ENCODE data around the gene PROSER2.
A peak's percentile ranks its signal among the peaks of the same experiment; 100 is the strongest.

The PROSER2 gene, protein sequence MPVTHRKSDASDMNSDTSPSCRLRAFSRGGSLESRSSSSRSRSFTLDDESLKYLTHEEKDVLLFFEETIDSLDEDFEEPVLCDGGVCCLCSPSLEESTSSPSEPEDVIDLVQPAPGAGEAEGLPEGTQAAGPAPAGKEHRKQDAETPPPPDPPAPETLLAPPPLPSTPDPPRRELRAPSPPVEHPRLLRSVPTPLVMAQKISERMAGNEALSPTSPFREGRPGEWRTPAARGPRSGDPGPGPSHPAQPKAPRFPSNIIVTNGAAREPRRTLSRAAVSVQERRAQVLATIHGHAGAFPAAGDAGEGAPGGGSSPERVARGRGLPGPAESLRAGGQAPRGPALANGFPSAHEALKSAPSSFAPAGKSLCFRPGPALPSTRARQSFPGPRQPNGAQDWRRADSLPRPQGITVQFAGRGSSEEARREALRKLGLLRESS

GRCh38 chr10:11823122-11823988 is at the start of gene PROSER2:
TSS of gene PROSER2 (plus strand) at chr10:11823356. CDS start at chr10:11852078, 28,722 bp downstream.
- no peak for DNase-seq

DNA sequence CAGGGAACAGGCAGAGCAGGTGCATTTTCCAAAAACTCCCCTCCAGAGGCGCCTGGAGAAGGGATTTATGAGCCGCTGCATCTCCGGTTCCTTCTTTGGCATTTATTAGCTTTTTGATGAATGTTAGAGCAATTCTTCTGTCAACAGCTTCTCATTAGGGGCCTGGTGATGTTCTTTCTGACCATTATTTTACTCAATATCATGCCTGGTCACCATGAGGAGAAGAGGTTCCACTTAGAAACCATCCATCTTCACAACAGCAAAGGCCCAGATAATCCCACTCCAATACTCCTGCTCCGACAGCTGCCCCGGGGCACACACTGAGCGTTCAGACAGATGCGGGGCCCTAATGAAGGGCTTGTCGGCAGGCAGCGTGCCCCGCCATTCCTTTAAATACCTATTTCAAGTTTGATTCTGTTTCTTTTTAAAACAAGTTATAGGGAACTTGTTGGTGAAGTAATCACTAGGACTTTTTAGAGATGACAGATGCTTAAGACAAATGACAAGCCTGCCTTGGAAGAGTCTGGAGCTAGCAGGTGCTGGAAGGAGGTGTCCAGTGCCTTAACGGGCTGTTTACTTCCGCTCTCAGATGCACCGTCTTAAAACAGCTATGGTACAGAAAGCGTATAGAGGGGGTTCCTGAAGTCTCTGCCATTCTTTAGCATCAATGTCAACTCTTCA is 49.3 kb upstream of the PROSER2 start:
- DNase-seq = no peak

GRCh38 chr10:11775412-11775811 is 47.7 kb upstream of the PROSER2 start:
- DNase-seq = no peak

DNA sequence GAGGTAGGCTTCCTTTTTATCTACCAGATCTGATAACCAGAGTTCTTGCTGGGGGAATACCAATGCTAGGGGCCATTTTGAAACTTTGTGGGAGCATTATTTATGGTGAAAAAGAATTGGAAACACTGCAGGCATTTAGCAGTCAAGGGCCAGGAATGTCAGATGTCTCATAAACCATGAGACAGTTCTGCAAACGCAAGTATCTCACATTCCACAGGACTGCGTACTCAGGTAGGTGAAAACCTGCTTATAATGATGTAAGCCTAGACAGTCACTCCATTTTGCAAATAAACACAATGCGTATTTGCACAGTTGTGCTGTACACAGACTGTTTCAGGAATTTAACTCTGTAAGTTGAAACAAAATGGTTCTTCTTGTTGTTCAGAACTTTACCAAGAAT is 47.1 kb upstream of the PROSER2 start:
- no peak for DNase-seq

DNA sequence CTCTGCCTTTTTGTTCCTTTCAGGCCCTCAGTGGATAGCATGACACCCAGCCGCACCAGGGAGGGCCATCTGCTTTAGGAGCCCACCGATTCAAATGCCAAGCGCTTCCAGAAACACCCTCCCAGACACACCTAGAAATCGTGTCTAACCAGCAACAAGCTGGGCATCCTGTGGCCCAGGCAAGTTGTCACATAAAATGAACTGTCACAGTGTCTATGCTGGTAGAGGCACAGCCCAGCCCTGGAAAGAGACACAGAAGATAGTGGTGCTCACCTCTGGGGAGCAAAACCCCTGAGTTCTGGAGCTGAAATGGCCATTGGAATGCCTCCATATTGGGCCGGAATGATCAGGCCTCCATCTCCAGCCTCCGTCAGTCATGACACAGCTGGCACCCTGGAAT is 42.0 kb upstream of the PROSER2 start:
- no peak for DNase-seq

DNA sequence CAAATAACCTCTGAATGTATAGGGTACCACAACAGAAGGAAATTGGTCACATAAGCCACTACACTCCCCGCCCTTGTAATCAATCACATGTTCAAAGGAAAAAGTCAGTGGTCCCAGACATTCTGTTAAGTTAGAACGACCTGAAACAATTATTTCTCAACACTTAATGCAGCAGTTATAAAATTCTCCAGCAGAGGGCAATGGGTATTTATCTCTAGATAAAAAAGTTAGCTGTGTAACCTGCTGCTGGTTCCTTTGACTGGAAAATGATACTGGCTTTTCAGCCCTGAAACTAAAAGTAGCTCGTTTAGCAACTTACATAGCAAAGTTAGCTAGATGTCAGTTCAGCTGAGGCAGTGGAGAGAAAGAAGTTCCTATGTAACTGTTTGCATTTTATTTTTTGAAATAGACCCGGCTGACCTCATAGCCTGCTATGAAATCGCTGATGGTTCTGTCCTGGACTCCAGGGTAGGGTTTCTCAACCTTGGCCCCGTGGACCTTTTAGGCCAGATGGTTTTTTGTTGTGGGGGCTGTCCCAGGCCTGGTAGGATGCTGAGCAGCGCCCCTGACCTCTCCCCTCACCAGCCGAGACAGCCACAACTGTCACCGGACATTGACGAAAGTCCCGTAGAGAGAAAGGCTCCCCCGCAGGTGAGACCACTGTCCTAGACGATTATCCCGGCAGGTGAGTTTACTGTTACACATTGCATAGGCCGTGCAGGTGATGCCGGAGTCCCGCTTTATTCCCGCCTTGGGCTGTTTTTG is 40.2 kb upstream of the PROSER2 start:
- DNase-seq = peak; percentile 48

- DNase-seq = no peak
These were observed 39.6 kb upstream of the PROSER2 start for GRCh38 chr10:11783558-11783865.

DNA sequence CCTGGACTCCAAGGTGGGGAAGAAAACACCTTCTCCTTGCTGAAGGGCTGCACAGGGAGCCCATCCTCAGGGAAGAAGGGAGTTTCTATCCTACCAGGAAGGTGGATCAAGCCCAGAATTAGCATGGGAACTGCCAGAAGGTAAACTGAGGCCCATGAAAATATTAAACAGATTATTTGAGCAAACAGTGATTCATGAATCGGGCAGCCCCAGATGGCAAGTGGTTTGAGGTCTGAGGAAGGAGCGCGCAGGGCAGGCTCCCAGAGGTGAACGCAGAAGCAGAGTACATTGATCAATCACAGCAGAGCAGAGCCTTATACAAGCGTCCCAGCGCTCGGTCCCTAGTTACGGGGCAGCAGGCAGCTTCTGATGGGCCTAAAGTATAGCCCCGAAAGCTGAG is 35.8 kb upstream of the PROSER2 start:
- DNase-seq = no peak

- no peak for DNase-seq
These were observed 35.3 kb upstream of the PROSER2 start for GRCh38 chr10:11787846-11788245.

GRCh38 chr10:11789306-11789705 is 33.9 kb upstream of the PROSER2 start:
- no peak for DNase-seq

- no peak for DNase-seq
These were observed 33.2 kb upstream of the PROSER2 start for GRCh38 chr10:11789956-11790355.

GRCh38 chr10:11793762-11794479 is 29.2 kb upstream of the PROSER2 start:
- no peak for DNase-seq

DNA sequence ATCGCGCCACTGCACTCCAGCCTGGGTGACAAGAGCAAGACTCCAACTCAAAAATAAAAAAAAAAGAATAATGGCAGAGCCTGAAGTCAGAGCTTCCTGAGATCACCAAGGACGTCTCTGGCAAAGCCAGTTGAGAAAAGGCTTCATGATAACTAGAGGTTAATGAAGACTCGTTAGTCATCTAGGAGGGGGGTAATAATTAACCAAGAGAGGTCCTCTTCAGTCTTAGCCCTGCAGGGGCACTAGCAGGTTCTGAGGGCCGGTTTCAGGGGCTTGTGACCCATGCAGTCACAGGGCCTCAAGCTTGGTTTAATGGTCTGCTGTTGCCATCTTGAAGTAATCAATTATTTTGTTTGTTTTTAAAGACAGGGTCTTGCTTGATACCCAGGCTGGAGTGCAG is 28.6 kb upstream of the PROSER2 start:
- DNase-seq = no peak

DNA sequence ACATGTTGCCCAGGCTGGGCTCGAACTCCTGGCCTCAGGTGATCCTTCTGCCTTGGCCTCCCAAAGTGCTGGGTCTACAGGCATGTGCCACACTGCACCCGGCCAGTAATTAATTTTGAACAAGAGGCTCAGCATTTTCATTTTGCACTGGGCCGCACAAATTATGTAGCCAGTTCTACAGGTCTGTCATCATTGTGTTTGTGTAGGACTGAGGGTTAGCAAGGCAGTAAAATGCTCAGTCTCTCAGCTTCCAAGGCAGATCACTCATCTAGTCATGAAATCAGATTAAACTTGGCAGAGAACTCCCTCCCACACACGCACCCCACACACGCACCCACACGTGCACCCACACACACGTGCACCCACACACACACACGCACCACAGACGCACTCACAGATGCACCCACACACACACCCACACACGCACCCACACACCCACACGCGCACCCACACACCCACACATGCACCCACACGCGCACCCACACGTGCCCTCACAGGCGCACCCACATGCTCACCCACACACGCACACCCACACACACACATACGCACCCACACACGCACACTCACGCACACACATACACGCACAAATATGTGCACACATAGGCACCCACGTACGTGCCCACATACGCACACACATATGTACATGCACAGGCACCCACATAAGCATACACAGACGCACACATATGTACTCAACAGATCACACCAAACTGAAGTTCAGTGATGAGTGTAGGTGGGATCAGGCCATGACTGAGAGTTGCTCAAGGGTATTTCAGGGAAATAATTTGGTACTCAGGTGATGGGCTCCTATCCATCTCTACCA is 27.8 kb upstream of the PROSER2 start:
- no peak for DNase-seq

GRCh38 chr10:11796474-11796873 is 26.7 kb upstream of the PROSER2 start:
- no peak for DNase-seq

DNA sequence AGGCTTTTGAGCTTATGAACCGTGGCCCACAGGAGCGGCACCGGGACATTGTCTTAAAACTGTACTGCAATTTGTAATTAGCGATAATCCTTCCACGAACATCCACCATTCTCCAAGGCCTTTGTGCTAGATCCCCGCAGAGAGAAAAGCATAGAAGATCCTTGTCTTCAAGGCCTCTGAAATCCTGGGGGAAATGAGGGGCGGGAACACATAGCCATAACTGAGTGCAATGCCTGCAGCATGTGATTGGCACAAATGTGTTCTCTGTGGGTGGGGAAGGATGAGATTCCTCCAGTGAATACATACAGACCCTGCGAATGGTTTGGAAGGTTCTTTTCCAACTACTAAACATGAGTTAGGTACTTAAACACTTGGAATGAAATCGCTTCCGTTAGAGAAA is 25.9 kb upstream of the PROSER2 start:
- DNase-seq = no peak

DNA sequence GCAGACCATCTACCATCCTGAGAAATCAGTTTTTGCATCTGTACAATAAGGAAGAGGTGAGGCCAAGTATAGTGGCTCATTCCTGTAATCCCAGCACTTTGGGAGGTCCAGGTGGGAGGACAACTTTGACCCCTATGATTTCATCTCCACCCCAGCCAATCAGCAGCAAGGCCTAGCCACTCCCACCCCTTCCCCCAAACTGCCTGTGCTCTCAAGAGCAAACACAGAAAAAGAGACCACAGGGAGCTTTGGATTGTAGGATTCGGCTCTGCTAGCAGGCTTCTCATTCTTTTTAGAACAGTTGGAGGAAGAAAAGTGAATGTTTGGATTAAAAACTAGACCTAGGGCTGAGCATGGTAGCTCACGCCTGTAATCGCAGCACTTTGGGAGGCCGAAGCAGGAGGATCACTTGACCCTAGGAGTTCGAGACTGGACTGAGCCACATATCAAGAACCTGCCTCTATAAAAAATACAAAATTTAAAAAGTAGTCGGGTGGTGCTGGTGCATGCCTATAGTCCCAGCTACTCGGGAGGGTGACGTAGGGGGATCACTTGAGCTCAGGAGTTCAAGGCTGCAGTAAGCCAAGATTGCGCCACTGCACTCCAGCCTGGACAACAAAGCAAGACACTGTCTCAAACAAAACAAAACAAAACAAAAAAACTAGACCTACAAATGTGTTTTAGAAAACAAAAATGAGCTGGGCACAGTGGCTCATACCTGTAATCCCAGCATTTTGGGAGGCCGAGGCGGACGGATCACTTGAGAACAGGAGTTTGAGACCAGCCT is 25.1 kb upstream of the PROSER2 start:
- no peak for DNase-seq

DNA sequence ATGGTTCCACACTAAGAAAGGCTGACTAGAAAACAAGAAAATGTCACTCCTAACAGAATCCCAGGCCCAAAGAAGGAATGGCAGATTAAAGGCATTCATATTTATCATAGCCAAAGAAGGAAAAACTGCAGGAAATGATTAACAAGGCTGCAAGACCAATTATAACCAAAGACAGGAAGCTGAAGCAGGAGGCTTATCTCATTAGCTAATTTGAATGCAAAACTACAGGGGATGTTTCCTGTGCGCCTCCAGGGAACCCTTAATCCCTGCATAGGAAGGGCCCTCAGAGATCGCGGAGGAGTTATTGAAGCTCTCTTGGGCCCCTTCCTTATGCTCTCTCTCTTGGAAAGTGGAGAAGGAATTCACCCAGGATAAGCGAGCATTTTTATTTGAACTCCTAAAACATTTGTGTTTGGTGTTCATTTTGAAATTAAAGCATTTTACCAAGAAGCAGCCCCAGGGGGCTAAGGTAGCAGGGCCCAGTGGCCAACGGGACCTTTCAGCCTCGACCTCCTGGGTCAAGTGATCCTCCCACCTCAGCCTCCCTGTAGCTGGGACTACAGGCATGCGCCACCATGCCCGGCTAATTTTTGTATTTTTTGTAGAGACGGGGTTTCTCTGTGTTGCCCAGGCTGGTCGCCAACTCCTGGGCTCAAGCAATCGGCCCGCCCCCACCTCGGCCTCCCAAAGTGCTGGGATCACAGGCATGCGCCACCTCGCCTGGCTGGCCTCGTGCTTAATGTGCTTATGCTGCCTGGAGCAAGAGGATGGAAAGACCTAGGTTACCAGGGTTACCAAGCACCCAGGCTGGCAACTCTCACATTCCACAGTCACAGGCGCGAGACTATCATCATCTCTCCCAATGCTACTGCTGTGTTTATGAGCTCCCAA is 24.1 kb upstream of the PROSER2 start:
- DNase-seq = no peak

GRCh38 chr10:11799736-11800080 is 23.4 kb upstream of the PROSER2 start:
- no peak for DNase-seq
